ENCODE measurements around the gene B3GNT9.
A peak's percentile ranks its signal among the peaks of the same experiment; 100 is the strongest.

B3GNT9 gene

GRCh38 chr16:67177743-67178699 is 27.2 kb upstream of the B3GNT9 start:
- 6 to 8% methylated on average over 73 of the region's 73 CpGs for WGBS, 2 experiments
- H3K4me1 ChIP-seq (ENCODE audit: control insufficient read depth, insufficient read depth, low read length): peaks cover 9% of the 10 kb centered on the region
- no peak overlapping the region for H3K27ac ChIP-seq (ENCODE audit: insufficient read depth, low read depth, low read length, poor library complexity, severe bottlenecking)
- no peaks in the 10 kb centered on the region for H3K36me3 ChIP-seq (ENCODE audit: control insufficient read depth, insufficient read depth, low read length)
- H3K4me3 ChIP-seq (ENCODE audit: insufficient read depth, low read depth, low read length): no peak overlapping the region
- H3K27me3 ChIP-seq (ENCODE audit: control insufficient read depth, insufficient read depth, low read length, poor library complexity, severe bottlenecking): peaks cover 66% of the 10 kb centered on the region
- no peaks in the 10 kb centered on the region for H3K9me3 ChIP-seq (ENCODE audit: control insufficient read depth, low read length)

- H3K4me3 ChIP-seq (ENCODE audit: insufficient read depth, low read depth, low read length): no peak overlapping the region
- peaks cover 80% of the 10 kb centered on the region for H3K27me3 ChIP-seq (ENCODE audit: control insufficient read depth, insufficient read depth, low read length, poor library complexity, severe bottlenecking)
- H3K36me3 ChIP-seq (ENCODE audit: control insufficient read depth, insufficient read depth, low read length): no peaks in the 10 kb centered on the region
- no peak overlapping the region for H3K27ac ChIP-seq (ENCODE audit: insufficient read depth, low read depth, low read length, poor library complexity, severe bottlenecking)
- H3K9me3 ChIP-seq (ENCODE audit: control insufficient read depth, low read length): no peaks in the 10 kb centered on the region
- H3K4me1 ChIP-seq (ENCODE audit: control insufficient read depth, insufficient read depth, low read length): peaks cover 9% of the 10 kb centered on the region
- 93 to 94% methylated on average over 12 of the region's 12 CpGs for WGBS, 2 experiments
These were observed 25.9 kb upstream of the B3GNT9 start for GRCh38 chr16:67176662-67177061.

- Histone ChIP-seq H3K4me3 (ENCODE audit: insufficient read depth, low read depth, low read length) (peak overlapping the region; percentile 39), H3K9me3 (ENCODE audit: control insufficient read depth, low read length) (no peaks in the 10 kb centered on the region), H3K36me3 (ENCODE audit: control insufficient read depth, insufficient read depth, low read length) (no peaks in the 10 kb centered on the region), H3K4me1 (ENCODE audit: control insufficient read depth, insufficient read depth, low read length) (peaks cover 12% of the 10 kb centered on the region), H3K27ac (ENCODE audit: insufficient read depth, low read depth, low read length, poor library complexity, severe bottlenecking) (no peak overlapping the region), H3K27me3 (ENCODE audit: control insufficient read depth, insufficient read depth, low read length, poor library complexity, severe bottlenecking) (peaks cover 96% of the 10 kb centered on the region)
- WGBS, 2 experiments: 76 to 78% methylated on average over 31 of the region's 31 CpGs
These were observed 24.0 kb upstream of the B3GNT9 start for GRCh38 chr16:67174706-67175231.

DNA sequence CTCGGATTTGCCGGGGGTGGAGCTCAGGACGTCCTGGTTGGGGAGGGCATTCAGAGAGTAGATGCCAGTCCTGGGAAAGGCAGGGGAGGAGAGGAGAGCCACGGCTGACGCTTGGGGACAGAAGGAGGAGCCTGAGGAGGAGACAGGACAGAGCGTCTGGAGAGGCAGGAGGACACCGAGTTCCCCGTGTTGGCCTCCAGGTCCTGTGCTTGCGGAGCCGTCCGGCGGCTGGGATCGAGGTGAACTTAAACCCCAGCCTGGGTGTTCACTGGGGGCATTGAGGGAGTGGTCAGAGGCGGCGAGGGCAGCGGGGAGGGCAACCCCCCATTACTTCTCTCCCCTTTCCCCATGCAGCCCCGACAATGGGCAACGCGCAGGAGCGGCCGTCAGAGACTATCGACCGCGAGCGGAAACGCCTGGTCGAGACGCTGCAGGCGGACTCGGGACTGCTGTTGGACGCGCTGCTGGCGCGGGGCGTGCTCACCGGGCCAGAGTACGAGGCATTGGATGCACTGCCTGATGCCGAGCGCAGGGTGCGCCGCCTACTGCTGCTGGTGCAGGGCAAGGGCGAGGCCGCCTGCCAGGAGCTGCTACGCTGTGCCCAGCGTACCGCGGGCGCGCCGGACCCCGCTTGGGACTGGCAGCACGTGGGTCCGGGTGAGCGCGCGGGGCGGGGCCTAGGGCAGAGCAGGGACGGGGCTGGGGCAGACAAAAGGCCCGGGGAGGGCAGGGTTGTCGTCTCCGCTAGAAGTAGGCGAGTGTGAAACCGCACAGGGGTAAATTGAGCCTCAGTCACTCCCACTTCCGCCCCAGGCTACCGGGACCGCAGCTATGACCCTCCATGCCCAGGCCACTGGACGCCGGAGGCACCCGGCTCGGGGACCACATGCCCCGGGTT is 23.3 kb upstream of the B3GNT9 start:
- Histone ChIP-seq H3K36me3 (ENCODE audit: control insufficient read depth, insufficient read depth, low read length) (no peaks in the 10 kb centered on the region), H3K4me3 (ENCODE audit: insufficient read depth, low read depth, low read length) (peak overlapping the region; percentile 39), H3K9me3 (ENCODE audit: control insufficient read depth, low read length) (no peaks in the 10 kb centered on the region), H3K27me3 (ENCODE audit: control insufficient read depth, insufficient read depth, low read length, poor library complexity, severe bottlenecking) (peaks cover 98% of the 10 kb centered on the region), H3K27ac (ENCODE audit: insufficient read depth, low read depth, low read length, poor library complexity, severe bottlenecking) (no peak overlapping the region), H3K4me1 (ENCODE audit: control insufficient read depth, insufficient read depth, low read length) (peaks cover 13% of the 10 kb centered on the region)
- WGBS, 2 experiments: 3% methylated on average over 71 of the region's 71 CpGs

GRCh38 chr16:67173323-67173722 is 22.5 kb upstream of the B3GNT9 start:
- Histone ChIP-seq H3K9me3 (ENCODE audit: control insufficient read depth, low read length) (no peaks in the 10 kb centered on the region), H3K4me1 (ENCODE audit: control insufficient read depth, insufficient read depth, low read length) (peaks cover 13% of the 10 kb centered on the region), H3K36me3 (ENCODE audit: control insufficient read depth, insufficient read depth, low read length) (no peaks in the 10 kb centered on the region), H3K4me3 (ENCODE audit: insufficient read depth, low read depth, low read length) (peak overlapping the region; percentile 39), H3K27ac (ENCODE audit: insufficient read depth, low read depth, low read length, poor library complexity, severe bottlenecking) (no peak overlapping the region), H3K27me3 (ENCODE audit: control insufficient read depth, insufficient read depth, low read length, poor library complexity, severe bottlenecking) (peaks cover 98% of the 10 kb centered on the region)
- WGBS, 2 experiments: 65 to 77% methylated on average over 1 of the region's 1 CpG

DNA sequence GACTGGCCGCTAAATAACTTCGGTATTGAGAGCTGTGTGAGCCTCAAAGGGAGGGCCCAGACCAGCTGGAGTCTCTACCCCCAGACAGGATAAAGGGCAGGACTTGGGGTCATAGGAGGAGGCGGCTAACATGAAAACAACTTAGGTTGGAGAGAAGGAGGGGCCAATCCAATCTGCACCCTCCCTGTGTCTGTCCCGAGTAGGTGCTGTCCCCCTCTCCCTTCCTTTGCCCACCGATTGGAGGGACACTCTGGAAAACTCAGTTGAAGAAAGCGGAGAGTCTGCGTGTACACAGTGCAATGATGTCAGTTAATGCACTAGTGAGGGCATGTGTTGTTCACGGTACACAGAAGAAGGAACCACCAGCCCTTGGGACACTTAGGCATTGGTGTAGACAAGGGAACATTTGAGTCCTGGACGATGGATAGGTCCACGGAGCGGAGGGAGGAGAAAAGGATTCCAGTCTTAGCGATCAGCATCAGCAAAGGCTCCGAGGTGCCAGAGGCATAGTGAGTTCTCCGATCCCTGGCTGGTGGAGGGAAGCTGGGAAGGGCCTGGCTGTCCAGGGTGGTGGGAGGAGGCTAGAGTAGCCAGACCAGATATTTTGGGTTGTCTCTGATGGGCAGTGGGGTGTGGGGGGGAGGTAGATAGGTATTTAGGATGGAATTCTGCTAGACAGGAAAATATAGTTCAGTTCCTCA is 20.3 kb upstream of the B3GNT9 start:
- H3K4me3 ChIP-seq (ENCODE audit: insufficient read depth, low read depth, low read length): peak overlapping the region; percentile 32

GRCh38 chr16:67170168-67170948 is 19.6 kb upstream of the B3GNT9 start, which contains the start of gene NOL3:
TSS of gene NOL3 (plus strand) at chr16:67170538.
- H3K27me3 ChIP-seq (ENCODE audit: control insufficient read depth, insufficient read depth, low read length, poor library complexity, severe bottlenecking): peaks cover 98% of the 10 kb centered on the region
- no peaks in the 10 kb centered on the region for H3K36me3 ChIP-seq (ENCODE audit: control insufficient read depth, insufficient read depth, low read length)
- peaks cover 13% of the 10 kb centered on the region for H3K4me1 ChIP-seq (ENCODE audit: control insufficient read depth, insufficient read depth, low read length)
- peak within 1 kb of the TSS; percentile 32 for H3K4me3 ChIP-seq (ENCODE audit: insufficient read depth, low read depth, low read length)
- 0% methylated on average over 47 to 50 of the region's 50 CpGs for WGBS, 2 experiments
- no peaks in the 10 kb centered on the region for H3K9me3 ChIP-seq (ENCODE audit: control insufficient read depth, low read length)
- no peak within 1 kb of the TSS for H3K27ac ChIP-seq (ENCODE audit: insufficient read depth, low read depth, low read length, poor library complexity, severe bottlenecking)

More for the DNA sequence above, 20.3 kb upstream of the B3GNT9 start:
- H3K4me1 ChIP-seq (ENCODE audit: control insufficient read depth, insufficient read depth, low read length): peaks cover 13% of the 10 kb centered on the region
- no peaks in the 10 kb centered on the region for H3K9me3 ChIP-seq (ENCODE audit: control insufficient read depth, low read length)
- WGBS, 2 experiments: 36 to 40% methylated on average over 14 of the region's 14 CpGs
- no peak overlapping the region for H3K27ac ChIP-seq (ENCODE audit: insufficient read depth, low read depth, low read length, poor library complexity, severe bottlenecking)
- H3K27me3 ChIP-seq (ENCODE audit: control insufficient read depth, insufficient read depth, low read length, poor library complexity, severe bottlenecking): peaks cover 98% of the 10 kb centered on the region
- no peaks in the 10 kb centered on the region for H3K36me3 ChIP-seq (ENCODE audit: control insufficient read depth, insufficient read depth, low read length)

GRCh38 chr16:67169642-67170167 is 18.9 kb upstream of the B3GNT9 start:
- peaks cover 13% of the 10 kb centered on the region for H3K4me1 ChIP-seq (ENCODE audit: control insufficient read depth, insufficient read depth, low read length)
- H3K27me3 ChIP-seq (ENCODE audit: control insufficient read depth, insufficient read depth, low read length, poor library complexity, severe bottlenecking): peaks cover 98% of the 10 kb centered on the region
- H3K4me3 ChIP-seq (ENCODE audit: insufficient read depth, low read depth, low read length): peak overlapping the region; percentile 32
- 2% methylated on average over 24 of the region's 24 CpGs for WGBS, 2 experiments
- no peak overlapping the region for H3K27ac ChIP-seq (ENCODE audit: insufficient read depth, low read depth, low read length, poor library complexity, severe bottlenecking)
- H3K36me3 ChIP-seq (ENCODE audit: control insufficient read depth, insufficient read depth, low read length): no peaks in the 10 kb centered on the region
- H3K9me3 ChIP-seq (ENCODE audit: control insufficient read depth, low read length): no peaks in the 10 kb centered on the region

DNA sequence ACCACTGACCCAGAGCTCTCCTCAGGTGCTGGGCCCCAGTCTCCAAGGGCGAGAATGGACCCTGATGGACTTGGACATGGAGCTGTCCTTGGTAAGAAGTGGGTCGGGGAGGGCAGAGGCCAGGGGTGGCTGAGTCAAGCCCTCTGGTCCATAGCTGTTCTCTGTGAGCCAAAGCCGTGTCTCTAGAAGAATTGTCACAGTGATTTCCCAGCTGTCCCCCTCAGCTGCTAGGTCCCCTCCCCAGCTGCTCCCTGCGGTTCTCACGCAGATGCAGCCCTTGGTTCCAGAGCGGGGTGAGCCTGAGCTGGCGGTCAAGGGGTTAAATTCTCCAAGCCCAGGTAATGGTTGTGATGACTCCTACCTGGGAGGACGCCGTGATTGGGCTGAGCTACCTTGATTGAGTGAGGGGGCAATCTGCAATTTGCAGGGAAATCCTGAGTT is 18.2 kb upstream of the B3GNT9 start:
- H3K27ac ChIP-seq (ENCODE audit: insufficient read depth, low read depth, low read length, poor library complexity, severe bottlenecking): no peak overlapping the region
- 25 to 33% methylated on average over 9 of the region's 9 CpGs for WGBS, 2 experiments
- H3K27me3 ChIP-seq (ENCODE audit: control insufficient read depth, insufficient read depth, low read length, poor library complexity, severe bottlenecking): peaks cover 98% of the 10 kb centered on the region
- H3K4me3 ChIP-seq (ENCODE audit: insufficient read depth, low read depth, low read length): no peak overlapping the region
- H3K36me3 ChIP-seq (ENCODE audit: control insufficient read depth, insufficient read depth, low read length): no peaks in the 10 kb centered on the region
- peaks cover 13% of the 10 kb centered on the region for H3K4me1 ChIP-seq (ENCODE audit: control insufficient read depth, insufficient read depth, low read length)
- no peaks in the 10 kb centered on the region for H3K9me3 ChIP-seq (ENCODE audit: control insufficient read depth, low read length)

Measured in ectodermal cell (in vitro differentiated cells).